HG02852 (cell line): ENCODE results near the gene P2RY14.
"Not testable (repeated sequence)": the region's sequence is repeated elsewhere in the genome, so short reads cannot be mapped to it uniquely, and the experiment has no call there.

Experiments used
- ATAC-seq: cut with Tn5 transposase; IDR thresholded peaks from one replicate; pipeline ENCODE4 v1.9.1; 2021; ENCODE audit warnings: mild to moderate bottlenecking, moderate library complexity; ENCODE audit not compliant: unreplicated experiment

P2RY14 gene

GRCh38 chr3:151262871-151263525 lies 15.3 kb downstream of the P2RY14 start:
- no peak for ATAC-seq

DNA sequence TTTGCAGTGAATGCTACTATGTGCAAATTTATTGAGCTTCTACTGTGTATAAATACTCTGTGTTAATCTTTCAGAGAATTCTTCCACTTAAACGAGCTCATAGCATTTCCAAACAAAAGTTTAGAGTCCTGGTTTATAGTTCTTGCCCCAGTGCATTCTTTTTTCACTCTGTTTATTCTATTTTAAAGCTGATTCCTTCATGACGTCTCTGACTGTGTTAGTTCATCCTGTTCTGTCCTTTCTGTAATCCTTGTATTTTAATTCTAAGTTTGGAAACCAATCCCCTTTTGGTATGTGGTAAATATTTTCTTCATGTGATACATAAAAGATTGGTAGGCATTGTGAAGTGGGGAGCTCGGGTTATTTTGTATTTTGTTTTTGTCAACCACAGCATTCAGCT lies 18.7 kb downstream of the P2RY14 start:
- no peak for ATAC-seq

DNA sequence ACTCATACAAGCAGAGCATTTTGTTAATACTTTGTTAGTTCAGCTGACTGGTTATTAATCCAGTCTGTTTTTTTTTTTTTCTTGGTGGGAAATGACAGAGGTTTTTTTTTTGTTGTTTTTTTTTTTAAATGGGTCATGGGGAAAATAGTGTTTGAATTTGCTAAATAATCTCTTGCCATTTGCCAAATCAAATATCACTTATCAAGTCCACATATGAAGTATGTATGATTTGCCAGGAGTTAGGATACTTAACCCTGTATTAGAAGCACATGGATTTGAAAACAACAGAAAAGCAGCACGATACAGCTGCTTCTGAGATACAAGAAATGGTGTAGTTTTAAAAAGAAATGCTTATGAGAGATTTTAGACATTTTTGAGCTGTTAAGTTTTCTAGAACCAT lies 21.6 kb downstream of the P2RY14 start:
- ATAC-seq: no peak

- no peak for ATAC-seq
These were observed 29.5 kb downstream of the P2RY14 start for GRCh38 chr3:151248772-151249337.

DNA sequence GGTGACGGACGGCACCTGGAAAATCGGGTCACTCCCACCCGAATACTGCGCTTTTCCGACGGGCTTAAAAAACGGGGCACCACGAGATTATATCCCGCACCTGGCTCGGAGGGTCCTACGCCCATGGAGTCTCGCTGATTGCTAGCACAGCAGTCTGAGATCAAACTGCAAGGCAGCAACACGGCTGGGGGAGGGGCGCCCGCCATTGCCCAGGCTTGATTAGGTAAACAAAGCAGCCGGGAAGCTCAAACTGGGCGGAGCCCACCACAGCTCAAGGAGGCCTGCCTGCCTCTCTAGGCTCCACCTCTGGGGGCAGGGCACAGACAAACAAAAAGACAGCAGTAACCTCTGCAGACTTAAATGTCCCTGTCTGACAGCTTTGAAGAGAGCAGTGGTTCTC lies 36.3 kb downstream of the P2RY14 start:
- not testable (repeated sequence) for ATAC-seq

DNA sequence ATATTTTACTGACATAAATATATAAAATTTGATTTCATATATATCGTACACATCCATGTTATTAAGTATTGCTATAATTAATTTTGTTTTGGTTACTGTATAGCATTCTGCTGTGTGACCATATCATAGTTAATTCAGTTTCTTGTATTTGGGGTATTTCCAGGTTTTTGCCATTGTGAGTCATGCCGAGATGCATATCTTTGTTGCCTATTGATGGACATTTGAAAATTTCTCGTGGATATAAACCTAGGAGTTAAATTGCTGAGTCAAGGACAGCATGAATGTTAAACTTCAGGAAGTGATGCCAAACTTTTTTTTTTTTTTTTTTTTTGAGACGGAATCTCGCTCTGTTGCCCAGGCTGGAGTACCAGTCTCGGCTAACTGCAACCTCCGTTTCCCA lies 41.6 kb downstream of the P2RY14 start:
- ATAC-seq: no peak

- ATAC-seq: no peak
These were observed 42.0 kb downstream of the P2RY14 start for GRCh38 chr3:151236316-151236715.

- no peak for ATAC-seq
These were observed 43.5 kb downstream of the P2RY14 start for GRCh38 chr3:151234825-151235224.

- ATAC-seq: no peak
These were observed 45.4 kb downstream of the P2RY14 start for GRCh38 chr3:151232991-151233390.

DNA sequence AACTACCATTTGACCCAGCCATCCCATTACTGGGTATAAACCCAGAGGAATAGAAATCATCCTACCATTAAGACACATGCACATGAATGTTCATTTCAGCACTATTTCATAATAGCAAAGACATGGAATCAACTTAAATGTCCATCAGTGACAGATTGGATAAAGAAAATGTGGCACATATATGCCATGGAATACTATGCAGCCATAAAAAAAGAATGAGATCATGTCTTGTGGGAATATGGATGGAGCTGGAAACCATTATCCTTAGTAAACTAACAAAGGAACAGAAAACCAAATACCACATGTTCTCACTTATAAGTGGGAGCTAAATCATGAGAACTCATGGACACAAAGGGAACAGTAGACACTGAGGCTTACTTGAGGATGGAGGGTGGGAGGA lies 45.9 kb downstream of the P2RY14 start:
- not testable (repeated sequence) for ATAC-seq

GRCh38 chr3:151230646-151231045 lies 47.7 kb downstream of the P2RY14 start:
- peak; percentile 58 for ATAC-seq

DNA sequence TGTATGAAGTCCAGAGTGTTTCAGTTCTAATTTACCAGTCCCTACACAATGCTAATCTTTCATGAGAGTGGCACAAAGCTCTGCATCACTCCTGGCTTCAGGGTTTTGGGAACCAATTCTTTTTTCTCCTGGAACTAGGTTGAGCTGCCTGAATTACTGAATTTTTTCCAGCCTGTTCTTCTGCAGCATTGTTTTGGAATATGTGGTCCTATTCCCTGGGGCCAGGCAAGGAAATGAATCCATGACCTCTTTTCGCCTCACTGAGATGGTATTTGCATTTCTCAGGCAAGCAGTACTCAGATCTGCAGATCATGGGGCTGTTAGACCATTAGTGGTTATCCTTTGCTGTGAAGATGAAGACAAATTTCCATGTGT lies 49.7 kb downstream of the P2RY14 start:
- ATAC-seq: no peak

- ATAC-seq: peak; percentile 92
These were observed 50.3 kb downstream of the P2RY14 start for GRCh38 chr3:151227807-151228665.

GRCh38 chr3:151227266-151227806 lies 51.0 kb downstream of the P2RY14 start:
- peak; percentile 24 for ATAC-seq

GRCh38 chr3:151226825-151227224 lies 51.5 kb downstream of the P2RY14 start:
- ATAC-seq: no peak

DNA sequence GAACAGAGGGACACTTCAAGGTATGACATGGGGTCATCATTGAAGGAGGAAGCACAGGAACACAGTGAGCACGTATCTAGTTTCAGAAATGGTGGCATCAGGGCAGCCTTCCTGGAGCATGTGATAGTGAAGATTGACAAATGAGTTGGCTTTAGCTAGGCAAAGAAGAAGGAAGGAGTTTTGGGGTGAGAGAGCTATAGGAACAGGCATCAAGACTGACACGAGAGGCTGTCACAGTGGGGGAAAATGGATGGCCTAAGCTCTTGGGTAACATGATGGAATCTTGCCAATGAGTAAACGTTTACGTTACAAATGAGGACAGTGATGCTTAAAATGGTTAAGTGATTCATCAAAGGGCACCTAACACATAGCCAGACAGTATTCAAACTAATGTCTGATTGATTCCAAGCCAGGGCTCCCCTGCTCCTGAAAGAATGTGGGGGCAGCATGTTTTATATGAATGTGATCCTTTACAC lies 52.2 kb downstream of the P2RY14 start:
- no peak for ATAC-seq

DNA sequence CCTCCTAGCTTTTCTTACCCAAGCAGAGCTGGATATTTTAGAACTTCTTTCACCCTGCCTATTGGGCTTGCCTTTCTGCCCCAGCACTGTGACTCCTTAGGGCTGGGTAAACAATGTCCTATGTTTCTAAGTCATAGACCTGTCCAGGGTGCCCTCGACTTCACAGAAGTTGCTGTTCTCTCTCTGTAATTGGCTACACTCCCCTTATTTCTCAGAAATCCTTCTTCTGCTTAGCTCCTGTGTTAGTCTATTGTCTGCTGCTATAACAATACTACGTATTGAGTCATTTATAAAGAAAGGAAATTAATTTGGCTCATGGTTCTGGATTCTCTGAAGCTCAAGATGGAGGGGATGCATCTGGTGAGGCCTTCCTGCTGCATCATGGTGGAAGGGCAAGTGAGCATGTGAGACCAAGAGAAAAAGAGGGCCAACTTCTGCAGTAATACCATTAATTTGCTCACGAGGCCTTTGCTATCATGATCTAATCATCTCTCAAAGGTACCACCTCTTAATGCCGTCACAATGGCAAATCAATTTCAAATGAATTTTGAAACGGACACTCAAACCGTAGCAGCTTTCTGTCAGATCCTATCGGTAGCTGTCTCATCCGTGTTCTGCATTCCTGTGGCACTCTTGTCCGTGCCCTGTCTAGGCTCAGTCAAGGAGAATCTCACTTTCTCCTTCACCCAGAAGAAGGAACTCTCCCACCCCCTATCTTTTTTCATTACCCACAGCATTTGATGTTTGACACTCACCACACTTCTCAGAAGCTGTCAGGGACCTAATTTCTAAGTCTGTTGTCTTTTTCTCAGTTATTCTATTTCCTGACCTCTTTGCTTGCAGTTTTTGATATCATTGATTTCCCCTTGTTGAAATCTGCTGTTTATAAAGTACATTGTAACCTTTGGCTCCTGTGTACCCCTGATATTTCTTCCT lies 53.0 kb downstream of the P2RY14 start:
- no peak for ATAC-seq

DNA sequence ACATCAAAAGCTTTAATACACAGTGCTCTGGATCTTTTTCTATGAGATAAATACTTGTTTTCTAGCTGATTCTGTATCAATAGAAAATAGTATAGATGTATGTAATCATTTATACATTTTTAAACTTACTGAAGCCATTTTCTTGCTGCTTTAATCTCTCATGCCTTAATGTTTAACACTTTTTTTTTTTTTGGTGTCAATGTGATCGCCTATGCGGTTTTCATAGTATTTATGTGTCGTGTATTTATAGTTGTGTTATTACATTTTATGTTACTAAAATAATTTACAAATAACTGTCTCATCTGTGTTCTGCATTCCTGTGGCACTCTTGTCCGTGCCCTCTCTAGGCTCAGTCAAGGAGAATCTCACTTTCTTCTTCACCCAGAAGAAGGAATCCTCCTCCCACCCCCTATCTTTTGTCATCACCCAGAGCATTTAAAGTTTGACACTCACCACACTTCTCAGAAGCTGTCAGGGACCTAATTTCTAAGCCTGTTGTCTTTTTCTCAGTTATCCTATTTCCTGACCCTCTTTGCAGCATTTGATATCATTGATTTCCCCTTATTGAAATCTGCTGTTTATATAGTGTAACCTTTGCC lies 54.0 kb downstream of the P2RY14 start:
- ATAC-seq: no peak

- no peak for ATAC-seq
These were observed 59.3 kb downstream of the P2RY14 start for GRCh38 chr3:151219056-151219455.

DNA sequence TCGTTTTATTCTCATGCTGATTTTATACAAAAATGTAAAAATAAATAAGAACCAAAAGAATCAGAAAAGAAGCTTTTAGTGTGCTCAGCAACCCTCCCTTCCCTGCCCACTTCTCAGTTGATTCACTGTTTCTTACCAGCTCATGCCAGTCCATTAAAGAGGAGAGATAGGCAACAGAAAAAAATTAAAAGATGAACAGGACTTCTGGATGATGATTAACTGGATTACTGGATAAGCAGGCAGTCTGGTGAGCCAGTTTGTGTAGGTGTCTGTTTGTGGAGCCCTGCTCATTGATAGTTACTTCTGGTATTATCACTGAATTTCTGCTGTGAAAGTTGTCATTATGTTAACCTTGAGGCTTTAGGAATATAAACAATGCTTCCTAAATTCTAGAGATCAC lies 60.2 kb downstream of the P2RY14 start:
- no peak for ATAC-seq
